GM18861 (cell line): ENCODE data around the gene TNK2.
A peak's percentile ranks its signal among the peaks of the same experiment; 100 is the strongest.

Source experiments
- ATAC-seq: cut with Tn5 transposase; IDR thresholded peaks from one replicate; pipeline ENCODE4 v1.9.1; 2021; ENCODE audit not compliant: unreplicated experiment

The TNK2 gene

GRCh38 chr3:195854628-195855294 lies 53.6 kb downstream of the TNK2 start:
- no peak for ATAC-seq

- no peak for ATAC-seq
Measured at GRCh38 chr3:195853996-195854395, 54.4 kb downstream of the TNK2 start.

GRCh38 chr3:195853036-195853435 lies 55.3 kb downstream of the TNK2 start:
- ATAC-seq = no peak

- peak; percentile 81 for ATAC-seq
Measured at GRCh38 chr3:195850857-195851543, 57.4 kb downstream of the TNK2 start.

- no peak for ATAC-seq
Measured at GRCh38 chr3:195849322-195850074, 58.9 kb downstream of the TNK2 start.

- no peak for ATAC-seq
Measured at GRCh38 chr3:195847055-195847950, 61.0 kb downstream of the TNK2 start.

GRCh38 chr3:195845483-195845882 lies 62.9 kb downstream of the TNK2 start:
- no peak for ATAC-seq

- no peak for ATAC-seq
Measured at GRCh38 chr3:195844671-195845218, 63.6 kb downstream of the TNK2 start.

GRCh38 chr3:195839260-195840010 lies 68.9 kb downstream of the TNK2 start:
- no peak for ATAC-seq

GRCh38 chr3:195838714-195839113 lies 69.6 kb downstream of the TNK2 start:
- ATAC-seq = no peak

GRCh38 chr3:195836476-195837135 lies 71.7 kb downstream of the TNK2 start:
- ATAC-seq = no peak

GRCh38 chr3:195835791-195836190 lies 72.6 kb downstream of the TNK2 start:
- ATAC-seq = no peak

GRCh38 chr3:195834675-195835583 lies 73.4 kb downstream of the TNK2 start:
- no peak for ATAC-seq

GRCh38 chr3:195829897-195830254 lies 78.5 kb downstream of the TNK2 start:
- no peak for ATAC-seq

- no peak for ATAC-seq
Measured at GRCh38 chr3:195828762-195829161, 79.6 kb downstream of the TNK2 start.

GRCh38 chr3:195825857-195826804 lies 82.2 kb downstream of the TNK2 start:
- no peak for ATAC-seq

- ATAC-seq = no peak
Measured at GRCh38 chr3:195825191-195825588, 83.2 kb downstream of the TNK2 start.
